Measurements from ENCODE around the gene ACBD6. TPM values are rescaled to one million over a fixed set of nuclear protein-coding genes. Genes with fewer than 3 reads are reported as not detected.

The ACBD6 gene
- total RNA-seq, 2 donors from 2014 or later = 17.1 to 25.1 TPM

GRCh38 chr1:180287988-180288705, 214.2 kb downstream of the ACBD6 start:
- DNase-seq (no peak), ATAC-seq (peak; percentile 27)
- intact Hi-C loops (cut with DNase I, micrococcal nuclease) = no loop called here

GRCh38 chr1:180286417-180286816, 216.0 kb downstream of the ACBD6 start:
- intact Hi-C loops (cut with DNase I, micrococcal nuclease) = no loop called here
- no peak for DNase-seq
- ATAC-seq = no peak

GRCh38 chr1:180283098-180283497, 219.3 kb downstream of the ACBD6 start:
- ATAC-seq = peak; percentile 5
- intact Hi-C loops (cut with DNase I, micrococcal nuclease) = no loop called here

GRCh38 chr1:180282401-180283044, 219.9 kb downstream of the ACBD6 start:
- ATAC-seq (peak; percentile 60), DNase-seq (no peak)
- intact Hi-C loops (cut with DNase I, micrococcal nuclease) = no loop called here

More at GRCh38 chr1:180283098-180283497, 219.3 kb downstream of the ACBD6 start:
- DNase-seq = no peak

GRCh38 chr1:180281490-180281889, 220.9 kb downstream of the ACBD6 start:
- ATAC-seq (no peak), DNase-seq (no peak)
- intact Hi-C loops (cut with DNase I, micrococcal nuclease) = no loop called here

GRCh38 chr1:180280617-180281016, 221.8 kb downstream of the ACBD6 start:
- ATAC-seq (no peak), DNase-seq (no peak)
- intact Hi-C loops (cut with DNase I, micrococcal nuclease) = no loop called here

GRCh38 chr1:180279651-180280050, 222.7 kb downstream of the ACBD6 start:
- DNase-seq (no peak), ATAC-seq (no peak)
- intact Hi-C loops (cut with DNase I, micrococcal nuclease) = no loop called here

- intact Hi-C loops (cut with DNase I, micrococcal nuclease) = no loop called here
- DNase-seq (no peak), ATAC-seq (no peak)
Observed at GRCh38 chr1:180278596-180279395, 223.6 kb downstream of the ACBD6 start.

- DNase-seq = no peak
- no peak for ATAC-seq
- intact Hi-C loops (cut with DNase I, micrococcal nuclease) = no loop called here
Observed at GRCh38 chr1:180278194-180278515, 224.2 kb downstream of the ACBD6 start.

GRCh38 chr1:180277476-180278193, 224.7 kb downstream of the ACBD6 start:
- ATAC-seq (no peak), DNase-seq (no peak)
- intact Hi-C loops (cut with DNase I, micrococcal nuclease) = no loop called here

GRCh38 chr1:180275726-180276125, 226.7 kb downstream of the ACBD6 start:
- DNase-seq (no peak), ATAC-seq (no peak)
- intact Hi-C loops (cut with DNase I, micrococcal nuclease) = no loop called here

GRCh38 chr1:180274221-180274620, 228.2 kb downstream of the ACBD6 start:
- ATAC-seq = no peak
- no peak for DNase-seq
- intact Hi-C loops (cut with DNase I, micrococcal nuclease) = no loop called here

GRCh38 chr1:180273066-180273465, 229.3 kb downstream of the ACBD6 start:
- ATAC-seq (no peak), DNase-seq (no peak)
- intact Hi-C loops (cut with DNase I, micrococcal nuclease) = no loop called here

GRCh38 chr1:180272395-180272794, 230.0 kb downstream of the ACBD6 start:
- intact Hi-C loops (cut with DNase I, micrococcal nuclease) = no loop called here
- DNase-seq (no peak), ATAC-seq (no peak)

- ATAC-seq (peak; percentile 2), DNase-seq (no peak)
- intact Hi-C loops (cut with DNase I, micrococcal nuclease) = no loop called here
Observed at GRCh38 chr1:180271272-180272255, 230.8 kb downstream of the ACBD6 start.

GRCh38 chr1:180270530-180271271, 231.7 kb downstream of the ACBD6 start:
- ATAC-seq = peak; percentile 72
- intact Hi-C loops (cut with DNase I, micrococcal nuclease) = no loop called here
- peak; percentile 65 to 68 for DNase-seq
